GM18519 (cell line): ENCODE measurements around the gene DOCK9.
A peak's percentile ranks its signal among the peaks of the same experiment; 100 is the strongest.
"Not testable (repeated sequence)": the region's sequence is repeated elsewhere in the genome, so short reads cannot be mapped to it uniquely, and the experiment has no call there.

ENCODE experiments used
- ATAC-seq: cut with Tn5 transposase; IDR thresholded peaks from one replicate; pipeline ENCODE4 v1.9.1; 2021; ENCODE audit warnings: mild to moderate bottlenecking, moderate library complexity; ENCODE audit not compliant: unreplicated experiment, low FRiP score

The DOCK9 gene

GRCh38 chr13:98921015-98921580 lies 56.8 kb downstream of the DOCK9 start:
- ATAC-seq = peak; percentile 59

- no peak for ATAC-seq
Measured at GRCh38 chr13:98919566-98919965, 58.3 kb downstream of the DOCK9 start.

GRCh38 chr13:98918771-98919170 lies 59.1 kb downstream of the DOCK9 start:
- no peak for ATAC-seq

DNA sequence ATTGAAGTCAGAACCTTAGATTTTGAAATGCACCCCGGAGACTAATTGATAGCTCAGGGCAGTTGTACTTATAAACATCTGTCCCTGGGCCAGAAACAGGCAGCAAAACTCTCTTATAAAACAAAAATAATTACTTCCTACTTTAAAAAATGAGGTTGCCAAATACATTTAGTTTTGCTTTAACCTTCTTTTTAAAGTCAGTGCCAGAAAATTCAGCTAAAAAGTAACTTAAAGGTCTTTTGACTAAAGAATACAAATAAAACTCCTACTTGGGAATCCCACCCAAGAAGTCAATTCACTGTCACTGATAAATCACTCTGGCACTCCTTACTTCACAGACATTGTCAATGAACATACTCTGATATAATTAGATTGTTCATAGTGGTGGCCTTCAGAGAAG lies 60.7 kb downstream of the DOCK9 start:
- no peak for ATAC-seq

DNA sequence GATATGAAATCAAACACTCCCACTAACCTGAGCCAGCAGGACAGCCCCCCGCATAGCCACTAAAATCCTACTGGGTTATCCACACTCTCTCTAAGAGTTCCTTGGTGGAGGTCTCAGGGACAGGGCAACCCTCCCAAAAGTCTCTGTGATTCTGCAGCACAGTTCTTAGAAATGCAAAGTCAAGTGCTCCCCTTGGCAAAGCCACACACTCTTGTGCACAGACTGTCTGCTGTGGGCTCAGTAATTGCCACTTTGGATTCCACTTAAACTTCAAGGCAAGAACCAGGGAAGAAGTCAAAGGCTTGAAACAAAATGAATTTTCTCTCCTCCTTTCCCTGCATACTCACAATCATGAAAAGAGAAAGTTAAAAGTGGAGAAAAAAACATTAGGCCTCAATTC lies 61.5 kb downstream of the DOCK9 start:
- no peak for ATAC-seq

- no peak for ATAC-seq
Measured at GRCh38 chr13:98915981-98916380, 61.9 kb downstream of the DOCK9 start.

- no peak for ATAC-seq
Measured at GRCh38 chr13:98915563-98915962, 62.3 kb downstream of the DOCK9 start.

DNA sequence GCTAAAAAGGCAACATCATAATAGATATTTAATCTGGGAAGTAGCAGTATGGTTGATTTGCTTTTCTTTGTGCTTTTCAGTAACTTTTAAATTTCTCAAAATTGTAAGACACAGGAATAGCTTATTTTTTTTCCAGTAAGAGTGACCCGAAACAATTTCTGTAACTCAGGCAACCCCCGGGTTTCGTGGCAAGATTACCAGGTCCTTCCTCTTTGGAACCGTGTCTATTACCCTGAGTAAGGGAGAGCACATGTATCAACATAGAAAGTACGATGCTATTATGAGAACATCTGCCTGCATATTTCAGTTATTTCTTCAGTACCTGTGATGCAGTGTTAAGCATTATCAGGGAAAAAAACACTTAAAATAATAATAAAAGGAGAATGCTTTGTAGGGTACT lies 64.1 kb downstream of the DOCK9 start:
- no peak for ATAC-seq

DNA sequence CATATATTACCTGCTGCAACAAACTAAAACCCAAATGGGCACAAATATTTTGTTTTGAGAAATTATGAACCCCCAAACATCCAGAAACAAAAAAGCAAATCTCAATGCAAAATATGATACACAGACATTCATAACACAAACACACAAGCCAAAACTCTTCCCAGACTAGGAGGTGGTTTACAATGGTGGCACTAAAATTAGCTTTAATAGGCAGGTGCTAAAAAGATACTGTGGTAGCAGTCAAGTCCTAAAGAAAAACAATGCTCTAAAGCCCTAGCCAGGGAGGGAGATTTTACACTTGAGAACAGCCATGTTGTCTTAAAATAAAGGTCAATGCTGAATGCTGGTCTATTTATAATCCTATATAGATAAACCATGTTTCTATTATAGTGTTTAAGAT lies 65.0 kb downstream of the DOCK9 start:
- ATAC-seq = no peak

DNA sequence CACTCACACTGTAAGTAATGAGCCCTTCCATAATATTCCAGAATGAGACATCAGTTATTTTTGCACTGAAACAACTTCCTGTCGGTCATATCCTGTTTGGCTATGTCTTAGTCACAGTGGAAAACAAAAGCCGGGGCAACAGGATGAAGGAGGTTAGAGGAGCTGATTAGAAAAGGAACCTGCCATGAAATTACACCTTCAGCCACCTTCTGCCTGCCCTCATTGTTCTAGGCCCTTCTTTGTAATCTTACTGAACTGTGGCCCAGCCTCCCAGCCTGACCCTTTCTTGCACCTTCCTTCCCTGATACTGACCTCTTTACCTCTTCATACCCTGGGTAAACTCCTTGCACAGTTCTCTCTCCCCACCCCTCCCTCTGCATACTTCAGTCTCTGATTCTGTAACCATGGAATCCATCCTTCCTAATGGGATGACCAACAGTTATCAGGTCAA lies 67.3 kb downstream of the DOCK9 start:
- no peak for ATAC-seq

GRCh38 chr13:98909016-98909415 lies 68.8 kb downstream of the DOCK9 start:
- ATAC-seq = no peak

DNA sequence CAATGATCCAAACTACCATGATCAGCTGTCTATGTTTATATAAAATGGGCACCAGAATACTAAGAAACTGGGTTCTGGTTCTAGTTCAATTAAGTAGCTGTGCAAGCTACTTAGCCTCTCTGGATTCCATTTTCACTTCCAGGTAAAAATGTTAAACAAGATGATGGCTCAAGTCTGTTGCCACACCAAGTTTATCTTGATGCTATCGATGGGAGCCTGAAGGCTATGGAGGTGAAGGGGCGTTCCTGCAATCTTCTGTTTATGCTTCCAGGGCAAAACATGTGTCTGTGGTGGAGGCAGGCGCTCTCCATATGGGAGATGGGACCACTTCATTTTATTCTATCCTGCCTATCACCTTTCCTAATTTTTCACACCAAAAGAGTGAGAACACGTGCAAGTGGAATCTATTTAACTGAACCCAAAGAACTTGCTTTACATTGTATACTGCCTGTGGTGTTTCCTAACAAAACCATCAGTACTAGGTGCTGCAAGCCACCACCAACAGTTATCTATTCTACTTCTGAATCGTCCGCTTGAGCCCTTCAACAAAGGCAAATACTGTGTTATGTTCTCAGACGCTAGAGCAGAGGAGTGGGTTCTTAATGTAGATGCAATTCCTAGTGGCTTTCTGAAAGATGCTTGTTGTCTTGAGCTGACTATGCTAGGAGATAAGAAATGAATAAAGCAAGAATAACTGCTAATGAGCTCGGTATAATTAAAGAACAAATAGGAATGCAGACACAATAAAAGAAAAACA lies 70.9 kb downstream of the DOCK9 start:
- ATAC-seq = no peak

DNA sequence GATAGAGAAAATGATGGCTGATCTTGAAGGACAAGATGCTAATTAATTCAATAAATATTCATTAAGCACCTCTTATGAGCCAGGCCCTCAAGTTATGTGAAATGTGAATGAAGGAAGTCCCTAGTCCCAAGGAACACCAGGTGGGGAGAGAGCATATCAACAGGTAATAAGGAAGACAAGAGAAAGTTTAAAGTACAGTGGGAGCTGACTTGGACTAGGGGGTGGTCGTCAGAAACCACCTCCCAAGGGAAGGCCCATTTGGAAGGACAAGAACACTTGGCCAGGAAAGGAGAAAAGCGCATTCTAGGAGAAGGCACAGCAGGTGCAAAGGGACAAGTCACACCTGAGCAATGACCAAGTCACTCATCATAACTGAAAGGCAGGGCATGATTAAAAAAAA lies 72.7 kb downstream of the DOCK9 start:
- no peak for ATAC-seq

- ATAC-seq = no peak
Measured at GRCh38 chr13:98900442-98900841, 77.4 kb downstream of the DOCK9 start.

- no peak for ATAC-seq
Measured at GRCh38 chr13:98897706-98898105, 80.2 kb downstream of the DOCK9 start.

GRCh38 chr13:98896868-98897144 lies 81.1 kb downstream of the DOCK9 start:
- ATAC-seq = no peak

- no peak for ATAC-seq
Measured at GRCh38 chr13:98896083-98896867, 81.6 kb downstream of the DOCK9 start.

DNA sequence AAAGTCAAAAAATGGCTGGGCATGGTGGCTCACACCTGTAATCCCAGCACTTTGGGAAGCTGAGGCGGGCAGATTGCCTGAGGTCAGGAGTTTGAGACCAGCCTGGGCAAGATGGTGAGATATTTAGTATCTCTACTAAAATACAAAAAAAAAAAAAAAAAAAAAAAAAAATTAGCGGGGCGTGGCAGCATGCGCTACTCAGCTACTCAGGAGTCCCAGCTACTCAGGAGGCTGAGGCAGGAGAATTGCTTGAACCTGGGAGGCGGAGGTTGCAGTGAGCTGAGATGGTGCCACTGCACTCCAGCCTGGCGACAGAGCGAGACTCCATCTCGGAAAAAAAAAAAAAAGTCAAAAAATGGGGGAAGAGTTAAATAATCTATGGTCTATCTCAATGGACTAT lies 83.0 kb downstream of the DOCK9 start:
- not testable (repeated sequence) for ATAC-seq

DNA sequence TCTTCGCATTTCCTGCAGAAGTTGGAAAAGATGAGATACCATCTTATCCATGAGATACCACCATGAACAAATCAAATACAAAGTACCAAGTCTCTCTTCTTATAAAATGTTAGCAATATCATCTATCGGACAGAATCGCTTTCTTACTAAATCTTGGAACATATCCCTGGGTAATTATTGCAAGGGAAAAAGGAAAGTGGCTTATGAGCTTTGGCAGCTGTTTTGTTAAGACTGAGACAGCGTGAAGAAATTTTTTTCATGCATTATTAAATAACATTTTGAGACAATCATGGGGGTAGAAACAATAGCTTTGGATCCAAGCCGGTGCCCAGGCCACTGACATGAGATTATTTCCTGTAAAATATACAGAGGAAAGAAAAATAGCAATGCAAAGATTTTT lies 84.5 kb downstream of the DOCK9 start:
- ATAC-seq = no peak

- ATAC-seq = no peak
Measured at GRCh38 chr13:98892821-98893220, 85.0 kb downstream of the DOCK9 start.

GRCh38 chr13:98892077-98892476 lies 85.8 kb downstream of the DOCK9 start:
- no peak for ATAC-seq

- ATAC-seq = no peak
Measured at GRCh38 chr13:98890925-98891324, 86.9 kb downstream of the DOCK9 start.
